H1 (cell line): ENCODE measurements around the gene ZNF135.

Source experiments
- BCL11A ChIP-seq, 2 experiments: IDR thresholded peaks; one replicate each; pipeline ENCODE4 v1.6.1; 2011; ENCODE audit warnings: low read depth in 2 of 2, low read length in 2 of 2, mild to moderate bottlenecking in 2 of 2
- EZH2 ChIP-seq: fragments of 200-600 bp; sonication (generic); IDR thresholded peaks from 2 replicates; pipeline ENCODE4 v1.7.1; 2012; ENCODE audit warnings: low read depth, mild to moderate bottlenecking, moderate library complexity, low read length, inconsistent platforms; ENCODE audit not compliant: severe bottlenecking
- ZNF274 ChIP-seq: IDR thresholded peaks from 2 replicates; pipeline ENCODE4 v1.7.0; 2012; ENCODE audit warnings: low read length, borderline replicate concordance; ENCODE audit errors: extremely low read depth
- TF ChIP-seq, protein P1 (sequence below), 3 experiments: IDR thresholded peaks; 1 replicate in 2 of 3; 2 replicates in 1 of 3; pipeline versions ENCODE4 v1.5.1 to v1.6.1; 2011; ENCODE audit warnings: low read length in 3 of 3, mild to moderate bottlenecking in 3 of 3, inconsistent platforms in 2 of 3, low read depth in 1 of 3, moderate library complexity in 1 of 3; ENCODE audit not compliant: insufficient read depth in 1 of 3; ENCODE audit errors: control extremely low read depth in 1 of 3

DNA sequence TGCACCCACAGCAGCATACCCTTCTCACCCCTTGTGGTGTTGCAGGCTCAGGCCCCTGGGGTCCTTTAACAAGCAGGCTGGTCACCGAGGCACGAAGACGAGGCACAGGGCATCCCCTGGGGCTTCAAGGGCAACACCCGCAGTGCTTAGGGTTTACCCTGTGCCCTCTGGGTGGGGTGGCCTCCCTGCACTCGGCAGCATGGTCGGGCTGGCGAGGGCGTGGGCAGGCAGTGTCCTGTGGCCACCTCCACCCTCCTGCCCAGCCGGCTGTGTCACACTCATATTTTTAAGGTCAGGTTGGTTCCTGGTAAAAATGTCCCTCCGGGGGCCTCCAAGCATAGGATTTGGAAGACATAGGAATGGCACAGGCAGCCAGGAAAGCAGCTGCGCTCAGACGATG is 11.4 kb upstream of the ZNF135 start:
- no peak for TF ChIP-seq ZNF274
- no peak for TF ChIP-seq BCL11A (IDR thresholded peaks at IDR 0.05; ENCODE audit: low read depth in 2 of 2, low read length in 2 of 2)
- TF ChIP-seq, protein P1, sequence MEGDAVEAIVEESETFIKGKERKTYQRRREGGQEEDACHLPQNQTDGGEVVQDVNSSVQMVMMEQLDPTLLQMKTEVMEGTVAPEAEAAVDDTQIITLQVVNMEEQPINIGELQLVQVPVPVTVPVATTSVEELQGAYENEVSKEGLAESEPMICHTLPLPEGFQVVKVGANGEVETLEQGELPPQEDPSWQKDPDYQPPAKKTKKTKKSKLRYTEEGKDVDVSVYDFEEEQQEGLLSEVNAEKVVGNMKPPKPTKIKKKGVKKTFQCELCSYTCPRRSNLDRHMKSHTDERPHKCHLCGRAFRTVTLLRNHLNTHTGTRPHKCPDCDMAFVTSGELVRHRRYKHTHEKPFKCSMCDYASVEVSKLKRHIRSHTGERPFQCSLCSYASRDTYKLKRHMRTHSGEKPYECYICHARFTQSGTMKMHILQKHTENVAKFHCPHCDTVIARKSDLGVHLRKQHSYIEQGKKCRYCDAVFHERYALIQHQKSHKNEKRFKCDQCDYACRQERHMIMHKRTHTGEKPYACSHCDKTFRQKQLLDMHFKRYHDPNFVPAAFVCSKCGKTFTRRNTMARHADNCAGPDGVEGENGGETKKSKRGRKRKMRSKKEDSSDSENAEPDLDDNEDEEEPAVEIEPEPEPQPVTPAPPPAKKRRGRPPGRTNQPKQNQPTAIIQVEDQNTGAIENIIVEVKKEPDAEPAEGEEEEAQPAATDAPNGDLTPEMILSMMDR (IDR thresholded peaks at IDR 0.05; ENCODE audit: control extremely low read depth in 1 of 3, insufficient read depth in 1 of 3, low read depth in 1 of 3, low read length in 3 of 3) = no peak
- no peak for TF ChIP-seq EZH2
